Stimulated activated CD4-positive, alpha-beta T cell treated with anti-CD3 and anti-CD28 coated beads, Interleukin-2, amount 100 ng/mL, for 48 hours (primary cell): ENCODE data around the gene HS3ST4.

Experiments used
- DNase-seq, 2 donors: peaks; one replicate each; pipeline ENCODE4 v3.0.0-alpha.2; 2020

Gene HS3ST4

DNA sequence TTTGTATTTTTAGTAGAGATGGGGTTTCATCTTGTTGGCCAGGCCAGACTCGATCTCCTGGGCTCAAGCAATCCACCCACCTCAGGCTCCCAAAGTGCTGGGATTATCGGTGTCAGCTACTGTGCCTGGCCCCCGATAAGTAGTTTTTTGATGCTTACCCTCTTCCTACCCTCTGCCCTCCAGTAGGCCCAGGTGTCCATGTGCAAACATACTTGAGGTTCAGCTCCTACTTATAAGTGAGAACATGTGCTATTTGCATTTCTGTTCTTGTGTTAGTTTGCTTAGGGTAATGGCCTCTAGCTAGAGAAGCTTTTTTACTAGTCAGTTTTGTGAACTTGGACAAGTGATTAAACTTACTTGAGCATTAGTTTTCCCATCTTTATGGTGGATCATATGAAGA, 136.8 kb downstream of the HS3ST4 start:
- DNase-seq: no peak

DNA sequence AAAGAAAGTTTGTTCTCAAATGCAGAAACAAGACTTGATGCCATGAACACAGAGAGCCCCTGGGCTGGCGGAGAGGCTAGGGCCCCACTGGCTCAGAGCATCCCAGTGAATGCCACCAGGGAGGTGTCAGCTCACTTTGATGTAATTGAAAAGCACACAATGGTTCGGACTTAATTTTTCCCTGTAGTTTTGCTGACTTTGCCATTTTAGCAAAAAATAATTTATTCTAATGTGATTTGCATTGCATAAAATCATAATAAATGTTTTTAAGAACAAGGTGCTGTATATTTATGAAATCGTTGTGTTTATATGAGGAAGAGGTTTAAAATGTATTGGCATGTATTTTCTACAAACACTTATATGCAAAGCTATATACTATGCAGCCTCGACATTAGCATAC, 140.5 kb downstream of the HS3ST4 start:
- no peak for DNase-seq

DNA sequence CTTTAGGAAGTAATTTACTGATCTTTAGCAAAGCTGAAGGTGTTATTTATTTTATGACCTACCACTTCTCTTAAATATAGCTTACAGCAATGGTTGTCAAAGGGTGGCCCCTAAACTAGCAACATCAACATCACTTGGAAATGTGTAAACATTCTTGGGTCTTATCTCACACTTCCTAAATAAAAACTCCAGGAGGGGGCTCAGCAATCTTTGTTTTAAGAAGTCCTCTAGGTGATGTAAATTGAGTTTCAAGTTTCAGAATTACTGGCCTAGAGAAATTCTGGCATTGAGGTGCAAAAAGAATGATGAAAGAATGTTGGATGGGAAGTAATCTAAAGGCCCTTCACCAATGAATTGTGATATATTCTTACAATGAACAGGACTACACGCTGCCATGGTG, 142.3 kb downstream of the HS3ST4 start:
- no peak for DNase-seq

DNA sequence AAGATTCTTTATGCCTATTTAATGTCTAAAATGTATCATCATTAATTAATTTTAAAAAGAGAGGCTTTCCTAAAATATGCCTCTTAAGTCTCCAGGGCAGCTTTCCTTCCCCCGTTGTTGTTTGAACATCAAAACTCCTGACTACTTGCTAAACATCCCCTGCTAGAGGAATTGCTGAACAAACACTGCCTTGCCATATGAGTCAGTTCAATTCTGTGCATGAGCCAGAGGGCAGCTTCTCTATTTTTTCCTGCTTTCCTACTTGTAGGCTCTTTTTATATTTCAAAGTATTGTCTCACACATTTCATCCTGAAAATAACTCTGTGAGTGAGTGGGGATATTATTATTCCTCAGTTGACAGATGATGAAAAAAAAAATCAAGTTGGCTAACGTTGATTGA, 143.4 kb downstream of the HS3ST4 start:
- DNase-seq: no peak

DNA sequence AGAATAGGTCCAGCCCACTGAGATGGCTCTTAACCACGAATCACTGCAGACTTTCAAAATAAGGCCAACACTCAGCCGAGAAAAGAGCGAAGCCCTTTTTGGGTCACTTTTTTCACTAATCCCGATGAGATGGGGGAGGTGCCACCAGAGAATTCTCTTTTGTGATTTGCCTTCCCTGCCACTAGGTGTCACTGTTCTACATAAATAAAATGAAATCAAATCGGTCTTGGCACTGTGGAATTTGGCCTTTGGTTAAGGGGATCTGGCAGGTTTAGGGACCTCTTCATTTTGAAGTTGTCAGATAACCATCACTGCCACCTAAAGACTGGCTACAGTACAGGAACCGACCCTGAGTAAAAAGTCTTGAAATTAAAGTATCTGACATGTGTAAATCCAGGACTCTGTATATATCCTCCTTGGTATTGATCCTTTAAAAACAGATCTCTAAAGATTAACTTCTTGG, 147.0 kb downstream of the HS3ST4 start:
- DNase-seq: peak; percentile 2 to 7

DNA sequence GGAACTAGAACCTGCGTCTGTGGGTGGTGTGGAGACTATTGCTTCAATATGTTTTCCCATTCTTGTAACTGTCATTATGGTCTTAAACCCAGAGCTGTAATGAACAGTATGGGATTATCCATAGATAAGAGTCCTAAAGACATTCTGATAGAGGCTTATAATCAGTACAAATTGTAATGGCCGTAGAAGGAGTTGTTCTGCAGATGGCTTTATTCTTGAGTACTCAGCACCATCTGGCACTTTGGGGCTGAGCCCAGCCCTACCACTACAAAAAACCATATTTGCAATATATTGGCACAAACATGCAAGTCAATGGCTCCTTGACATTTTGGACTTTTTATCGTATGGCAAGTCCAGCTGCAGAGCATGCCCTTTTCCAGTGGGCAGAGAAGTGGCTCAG, 150.0 kb downstream of the HS3ST4 start:
- no peak for DNase-seq

DNA sequence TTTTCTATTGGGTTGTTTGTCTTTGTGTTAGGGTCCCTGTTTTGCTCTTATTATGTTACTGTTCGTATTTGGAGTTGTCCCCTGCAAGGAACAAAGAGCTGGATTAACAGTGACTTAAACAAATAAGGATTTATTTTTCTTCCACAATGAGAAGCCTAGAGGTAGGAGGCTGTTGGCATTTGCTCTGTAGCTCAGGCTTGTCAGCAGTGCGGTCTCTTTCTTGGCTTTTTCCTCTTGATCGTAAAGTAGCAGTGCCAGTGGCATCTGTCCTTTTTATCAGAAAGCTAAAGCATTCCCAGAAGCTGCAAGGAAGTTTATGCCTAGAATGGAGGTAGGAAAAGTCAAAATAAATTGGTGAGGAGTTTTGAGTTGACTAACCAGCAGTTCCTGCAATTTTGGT, 154.1 kb downstream of the HS3ST4 start:
- DNase-seq: no peak

DNA sequence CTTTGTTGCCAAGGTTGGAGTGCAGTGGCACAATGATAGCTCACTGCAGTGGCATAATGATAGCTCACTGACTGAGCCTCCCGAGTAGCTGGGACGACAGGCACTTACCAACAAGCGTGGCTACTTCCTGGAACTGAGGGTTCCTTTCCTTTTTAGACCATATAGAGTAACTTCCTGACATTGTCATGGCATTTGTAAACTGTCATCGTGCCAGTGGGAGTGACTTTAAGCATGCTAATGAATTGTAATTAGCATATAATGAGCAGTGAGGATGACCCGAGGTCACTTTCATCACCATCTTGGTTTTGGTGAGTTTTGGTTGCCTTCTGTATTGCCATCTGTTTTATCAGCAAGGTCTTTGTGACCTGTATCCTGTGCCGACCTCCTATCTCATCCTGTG, 162.4 kb downstream of the HS3ST4 start:
- DNase-seq: no peak

DNA sequence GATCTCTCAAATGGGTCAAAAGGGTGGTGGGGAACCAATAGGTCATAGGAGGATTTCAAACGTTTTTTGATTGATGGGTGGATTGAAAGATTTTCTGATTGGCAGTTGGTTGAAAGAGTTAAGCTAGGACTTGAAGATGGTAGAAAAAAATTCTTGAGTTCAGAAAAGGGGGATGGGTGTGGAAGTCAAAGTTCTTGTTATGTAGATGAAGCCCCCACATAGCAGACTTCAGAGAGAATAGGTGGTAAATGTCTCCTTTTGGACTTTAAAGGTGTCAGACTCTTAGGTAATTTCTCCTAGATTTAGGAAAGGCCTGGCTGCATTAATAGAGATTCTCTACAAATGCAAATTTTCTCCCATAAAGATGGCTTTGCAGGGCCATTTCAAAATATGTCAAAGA, 163.3 kb downstream of the HS3ST4 start:
- DNase-seq: no peak

DNA sequence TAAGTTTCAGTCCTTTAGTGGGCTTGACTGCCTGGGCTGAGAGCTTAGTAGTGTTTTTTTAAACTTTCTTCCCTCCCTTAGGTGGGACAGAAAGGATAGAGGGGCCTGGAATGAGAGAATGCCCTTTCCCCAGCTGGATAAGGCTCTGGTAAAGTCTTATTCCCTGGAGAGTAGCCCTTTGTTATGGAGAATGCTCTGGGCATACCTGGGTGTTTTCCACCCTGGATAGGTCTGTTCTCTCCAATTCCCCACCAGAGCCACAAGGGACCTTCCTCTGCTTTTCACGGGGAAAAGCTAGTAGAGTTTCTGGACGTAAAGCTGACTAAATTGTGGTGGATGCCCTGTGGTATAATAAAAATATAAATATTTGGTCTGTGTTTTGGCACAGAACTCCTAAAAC, 164.1 kb downstream of the HS3ST4 start:
- DNase-seq: no peak

DNA sequence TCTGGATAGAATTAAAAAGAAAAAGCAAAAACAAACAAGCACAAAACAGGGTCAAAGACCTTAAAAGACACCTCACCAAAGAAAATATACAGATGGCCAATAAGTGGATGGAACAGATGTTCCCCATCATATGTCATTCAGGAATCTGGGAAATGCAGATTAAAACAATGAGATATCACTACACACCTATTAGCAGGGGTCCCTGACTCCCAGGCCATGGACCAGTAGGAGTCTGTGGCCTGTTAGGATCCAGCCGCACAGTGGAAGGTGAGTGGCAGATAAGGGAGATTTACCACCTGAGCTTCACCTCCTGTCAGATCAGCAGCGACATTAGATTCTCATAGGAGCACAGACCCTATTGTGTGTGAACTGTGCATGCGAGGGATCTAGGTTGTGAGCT, 167.9 kb downstream of the HS3ST4 start:
- no peak for DNase-seq

DNA sequence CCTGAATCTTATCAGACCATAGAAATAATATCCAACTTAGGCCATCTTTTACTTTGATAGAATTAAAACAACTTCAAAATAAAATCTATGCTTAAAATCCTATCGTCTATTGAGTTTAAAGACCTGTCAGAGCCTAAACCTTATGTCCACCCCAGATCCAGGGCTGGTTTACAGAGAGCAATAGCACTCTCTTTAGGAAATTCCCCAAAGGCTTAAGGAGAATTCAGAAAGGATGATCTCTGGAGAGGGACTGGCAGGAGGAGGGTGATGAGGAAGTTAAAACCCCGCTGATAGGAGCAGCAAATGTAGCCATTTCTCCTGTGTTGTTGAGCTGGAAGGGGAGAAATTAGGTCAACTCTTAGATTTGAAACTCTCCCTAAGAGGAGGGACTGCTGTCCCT, 175.3 kb downstream of the HS3ST4 start:
- DNase-seq: no peak

DNA sequence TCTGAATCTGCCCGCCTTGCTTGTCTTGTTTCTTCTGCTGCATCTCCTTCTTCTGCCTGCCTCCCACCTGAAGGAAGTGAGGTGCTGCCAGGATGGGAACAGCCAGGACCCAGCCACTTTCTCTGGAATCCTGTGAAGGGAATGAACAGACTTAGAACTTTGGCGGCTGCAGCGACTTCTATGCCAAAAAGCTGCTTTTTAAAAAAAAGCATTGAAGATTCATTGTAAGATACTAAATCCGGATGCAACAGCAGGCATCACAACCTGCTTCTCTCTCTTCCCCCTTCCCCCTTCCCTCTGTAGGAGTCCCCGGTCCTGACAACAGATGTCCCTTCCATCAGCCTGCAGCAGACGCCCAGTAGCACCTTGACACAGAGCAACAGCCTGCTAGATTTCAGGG, 176.3 kb downstream of the HS3ST4 start:
- DNase-seq: no peak

DNA sequence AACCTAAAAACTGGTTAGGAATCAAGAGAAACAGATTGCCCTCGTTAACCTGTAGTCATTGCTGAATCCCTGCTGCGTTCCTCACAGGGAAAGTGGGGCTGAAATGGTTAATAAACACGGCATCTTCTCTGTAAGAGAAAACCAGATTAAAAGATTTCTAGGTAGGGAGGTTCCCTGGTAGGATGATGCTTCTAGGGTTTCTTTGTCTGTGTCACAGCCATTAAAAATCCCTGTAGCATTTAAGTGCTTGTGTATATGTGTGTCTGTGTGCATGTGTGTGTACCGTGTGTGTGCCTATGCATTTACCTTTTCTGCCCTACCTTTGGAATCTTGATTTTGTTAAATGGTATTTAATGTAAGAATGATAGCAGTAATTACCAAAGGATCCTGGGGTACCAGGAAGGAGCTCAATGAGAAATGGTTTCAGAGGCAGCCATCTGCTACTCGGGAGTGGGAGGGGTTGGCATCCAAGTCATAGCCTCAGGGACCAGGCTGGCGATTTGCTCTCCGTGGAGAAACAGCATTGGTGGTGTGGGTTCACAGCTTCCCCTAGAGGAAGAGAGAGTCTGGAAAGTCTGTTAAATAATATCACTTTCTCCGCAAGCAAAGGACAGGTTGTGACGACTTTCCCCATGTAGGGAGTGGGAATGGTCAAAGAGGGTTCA, 177.1 kb downstream of the HS3ST4 start:
- no peak for DNase-seq

DNA sequence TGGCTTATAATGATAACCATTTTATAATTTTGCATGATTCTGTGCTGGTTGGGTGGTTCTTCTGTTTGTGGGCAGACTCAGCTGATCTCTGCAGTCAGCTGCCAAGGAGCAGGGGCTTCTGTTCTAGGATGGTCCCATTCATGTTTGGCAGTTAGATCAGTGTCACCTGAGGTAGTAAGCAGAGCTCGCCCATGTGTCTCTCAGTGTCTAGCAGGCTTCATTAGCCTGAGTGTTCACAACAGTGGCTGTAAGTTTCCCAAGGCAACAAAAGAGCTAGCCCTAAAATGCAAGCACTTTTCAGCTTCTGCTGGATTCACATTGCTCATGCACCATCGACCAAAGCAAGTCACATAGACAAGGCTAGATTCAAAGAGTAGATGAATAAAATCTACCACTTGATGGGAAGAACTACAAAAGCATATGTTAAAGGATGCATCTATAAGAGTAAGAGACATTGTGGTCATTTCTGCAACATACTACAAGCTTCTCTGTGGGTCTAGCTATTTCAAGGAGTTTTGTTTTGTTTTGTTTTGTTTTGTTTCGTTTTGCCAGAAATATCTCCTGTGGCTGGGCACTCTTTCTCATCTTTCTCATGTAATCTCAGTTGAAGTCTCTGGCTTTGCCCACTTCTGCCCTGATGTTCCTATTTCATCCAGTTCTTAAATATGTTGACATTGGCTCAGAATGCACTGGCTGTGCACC, 180.8 kb downstream of the HS3ST4 start:
- no peak for DNase-seq

DNA sequence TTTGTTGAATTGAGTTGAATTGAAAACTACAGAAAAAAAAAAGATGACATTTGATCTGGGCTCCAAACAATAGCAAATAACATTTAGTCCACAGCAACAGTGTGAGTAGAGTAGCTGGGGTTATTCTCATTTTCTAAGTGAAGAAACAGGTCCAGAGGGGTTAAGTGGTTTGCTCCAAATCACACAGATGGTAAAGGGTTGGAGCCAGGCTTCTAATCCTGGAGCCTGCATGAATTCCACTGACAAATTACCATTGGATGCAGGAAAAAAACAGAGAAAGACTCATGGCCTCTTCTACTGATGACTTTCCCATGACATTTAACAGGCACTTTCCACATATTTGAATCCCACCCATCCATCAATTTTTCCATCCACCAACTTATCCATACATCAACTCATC, 182.4 kb downstream of the HS3ST4 start:
- DNase-seq: no peak

DNA sequence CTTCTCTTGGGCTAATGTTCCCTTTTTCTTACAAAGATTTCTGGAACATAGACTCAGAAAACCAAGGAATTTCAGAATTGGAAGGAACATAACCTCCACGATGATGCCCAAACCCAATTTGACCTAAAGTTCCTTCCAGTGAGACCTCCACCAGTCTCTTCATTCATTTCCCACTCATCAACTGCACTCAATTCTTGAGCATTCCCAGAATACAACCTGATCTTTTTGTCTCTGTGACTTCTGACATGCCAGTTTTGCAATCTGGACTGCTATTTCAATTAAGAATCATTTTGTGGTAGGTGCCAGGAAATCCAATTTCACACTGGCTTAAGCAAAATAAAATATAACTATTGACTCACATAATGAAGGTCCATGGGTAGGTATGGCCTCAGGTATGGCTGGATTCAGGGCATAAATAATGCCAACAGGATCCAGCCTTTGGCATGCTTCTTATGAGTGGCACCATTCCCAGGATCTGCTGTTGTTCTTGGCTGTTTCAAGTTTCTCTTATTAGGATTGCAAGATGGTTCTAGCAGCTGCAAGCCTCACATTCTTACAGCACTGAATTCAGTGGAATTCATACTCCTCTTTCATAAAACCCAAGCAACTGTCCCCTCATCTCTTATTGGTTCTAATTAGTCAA, 184.3 kb downstream of the HS3ST4 start:
- no peak for DNase-seq

DNA sequence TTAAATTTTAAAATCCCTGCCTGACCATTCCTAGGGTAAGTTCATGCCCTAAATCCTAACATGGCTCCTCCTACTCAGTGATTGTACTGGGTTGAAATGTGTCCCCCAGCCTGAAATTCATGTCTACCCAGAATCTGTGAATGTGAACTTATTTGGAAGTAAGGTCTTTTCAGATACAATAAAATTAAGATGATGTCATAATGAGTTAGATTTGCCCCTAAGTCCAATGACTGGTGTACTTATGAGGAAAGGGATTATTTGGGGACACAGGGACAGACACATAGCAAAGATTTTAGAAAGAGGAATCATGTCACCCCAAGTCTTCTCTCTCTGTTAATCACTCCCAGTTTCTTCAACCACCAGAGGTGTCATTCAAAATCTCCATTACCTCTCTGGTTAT, 185.3 kb downstream of the HS3ST4 start:
- no peak for DNase-seq

DNA sequence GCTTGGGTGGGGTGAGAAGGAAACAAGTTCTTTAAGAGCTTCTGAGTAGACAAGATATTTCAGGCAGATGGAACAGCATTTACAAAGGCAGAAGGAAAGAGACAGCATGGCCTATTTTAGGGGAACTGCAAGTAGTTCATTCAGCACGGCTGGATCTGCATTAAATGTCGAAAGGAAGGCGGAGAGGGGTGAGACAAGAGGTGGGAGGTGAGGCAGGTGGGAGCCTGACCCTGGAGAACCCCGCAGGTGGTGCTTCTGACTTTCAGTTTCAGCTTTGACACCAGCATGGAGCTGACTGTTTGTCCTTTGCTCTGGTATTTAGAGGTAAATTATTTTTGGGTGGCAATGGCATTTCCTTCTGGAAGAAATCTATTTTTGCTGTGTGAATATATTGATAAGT, 194.8 kb downstream of the HS3ST4 start:
- no peak for DNase-seq

DNA sequence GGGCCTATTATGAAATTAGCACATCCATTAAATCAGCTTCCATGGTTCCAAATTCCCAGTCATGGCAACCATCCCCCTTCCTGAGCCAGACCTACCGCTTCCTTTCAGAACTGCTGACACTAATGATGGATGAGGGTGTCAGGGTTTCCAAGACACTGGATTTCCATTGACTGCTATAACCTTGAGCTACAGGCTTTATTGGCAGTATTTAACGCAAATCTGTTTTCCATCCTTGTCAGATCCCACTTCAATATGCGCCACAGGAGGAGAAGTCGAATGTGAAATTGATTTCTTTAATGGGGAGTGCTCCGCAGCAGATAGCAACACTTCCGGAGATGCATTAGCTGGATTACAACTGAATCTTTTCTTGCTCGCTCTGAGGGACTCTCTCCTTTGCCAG, 197.1 kb downstream of the HS3ST4 start:
- DNase-seq: no peak

DNA sequence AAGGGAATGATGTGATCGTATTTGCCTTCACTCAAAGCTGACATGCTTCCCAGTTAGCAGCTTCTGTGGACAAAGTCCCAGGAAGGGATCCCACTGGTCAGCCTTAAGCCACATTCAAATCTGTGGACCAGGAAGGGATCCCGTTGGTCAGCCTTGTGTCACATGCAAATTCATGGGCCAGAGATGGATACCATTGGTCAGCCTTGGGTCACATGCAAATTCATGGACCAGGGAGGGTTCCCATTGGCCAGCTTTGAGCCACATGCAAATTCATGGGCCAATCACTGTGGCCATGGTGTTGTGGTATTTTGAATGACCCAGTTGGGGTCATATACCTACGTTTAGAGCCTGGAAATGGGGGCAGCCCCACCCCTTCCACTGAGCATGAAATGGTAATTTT, 201.6 kb downstream of the HS3ST4 start:
- no peak for DNase-seq

DNA sequence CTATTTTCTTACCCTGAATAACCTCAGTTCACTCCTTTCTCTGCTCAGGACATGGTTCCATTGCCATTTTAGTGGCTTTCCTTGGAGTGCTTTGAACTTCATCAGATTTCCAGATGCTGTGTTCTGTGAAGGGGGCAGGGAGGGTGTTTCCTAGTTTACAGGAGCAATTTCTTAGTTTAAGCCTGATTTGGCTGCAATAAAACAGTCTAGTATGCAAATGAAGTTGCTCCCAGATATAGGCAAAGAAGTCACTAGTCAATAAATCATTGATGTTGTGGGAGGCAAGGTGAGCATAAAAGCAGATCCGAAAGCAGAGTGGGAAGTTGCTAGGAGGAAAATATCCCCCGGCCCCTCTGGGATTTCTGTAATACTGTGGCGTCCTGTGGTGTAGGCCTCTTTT, 202.3 kb downstream of the HS3ST4 start:
- DNase-seq: no peak

DNA sequence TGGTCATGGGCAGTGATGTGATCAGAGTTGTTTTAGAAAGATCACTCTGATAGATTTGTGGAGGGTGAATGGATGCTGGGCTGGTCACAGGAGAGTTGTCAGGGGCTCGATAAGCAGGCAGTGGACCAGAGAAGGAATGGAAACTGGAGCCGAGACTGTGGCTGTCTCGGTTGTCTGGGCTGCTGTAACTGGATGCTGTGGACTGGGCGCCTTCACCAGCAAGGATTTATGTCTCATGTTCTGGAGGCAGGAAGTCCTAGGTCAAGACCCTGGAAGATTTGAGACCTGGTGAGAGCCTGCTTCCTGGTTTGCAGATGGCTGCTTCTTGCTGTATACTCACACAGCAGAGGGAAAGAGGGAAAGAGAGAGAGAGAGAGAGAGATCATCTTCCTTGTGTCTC, 203.6 kb downstream of the HS3ST4 start:
- no peak for DNase-seq

DNA sequence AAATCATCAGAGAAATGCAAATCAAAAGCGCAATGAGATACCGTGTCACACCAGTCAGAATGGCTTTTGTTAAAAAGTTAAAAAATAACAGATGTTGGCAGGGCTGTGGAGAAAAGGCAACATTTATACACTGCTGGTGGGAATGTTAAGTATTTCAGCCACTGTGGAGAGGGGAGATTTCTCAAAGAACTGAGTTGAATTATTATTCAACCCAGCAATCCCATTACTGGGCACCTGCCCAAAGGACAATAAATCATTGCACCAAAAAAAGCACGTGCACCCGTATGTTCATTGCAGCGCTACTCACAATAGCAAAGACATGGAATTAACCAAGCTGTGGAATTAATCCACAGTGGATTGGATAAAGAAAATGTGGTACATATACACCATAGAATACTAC, 204.7 kb downstream of the HS3ST4 start:
- DNase-seq: no peak

DNA sequence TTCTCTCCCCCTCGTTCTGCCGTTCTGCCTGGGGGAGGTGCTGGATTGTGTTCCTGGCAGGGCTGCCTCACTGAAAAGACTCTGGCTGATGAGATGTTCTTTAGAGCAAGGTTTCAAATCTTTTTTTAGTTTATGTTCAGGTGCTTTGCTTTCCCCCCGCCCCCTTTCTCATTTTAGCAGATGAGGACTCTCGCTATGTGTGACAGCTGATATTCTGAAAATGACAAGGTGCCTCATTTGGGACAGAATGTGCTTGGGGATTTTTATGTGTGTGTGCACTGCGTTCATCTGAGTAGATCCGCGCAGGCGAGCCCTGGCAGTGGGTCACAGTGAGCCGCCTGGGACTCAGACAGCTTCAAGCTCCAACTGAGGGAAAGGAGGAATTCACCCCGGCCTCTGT, 205.9 kb downstream of the HS3ST4 start:
- no peak for DNase-seq
